M059J (cell line): ENCODE data around the gene ATP2C2. TPM values are rescaled to one million over a fixed set of nuclear protein-coding genes. Genes with fewer than 3 reads are reported as not detected.
"Not testable (repeated sequence)": the region's sequence is repeated elsewhere in the genome, so short reads cannot be mapped to it uniquely, and the experiment has no call there.

Experiments used
- DNase-seq: peaks from one replicate; pipeline ENCODE4 v3.0.0-alpha.2; 2012; ENCODE audit warnings: low read depth
- total RNA-seq: library from RNA; depleted of rRNA; stranded (reverse); fragments of >200 nt; shearing (Covaris generic); gene quantifications from 2 replicates; pipeline ENCODE4 v1.2.3, GENCODE V29; 2014

The ATP2C2 gene
- total RNA-seq, 1 experiment from 2014 or later: 0.07 TPM

DNA sequence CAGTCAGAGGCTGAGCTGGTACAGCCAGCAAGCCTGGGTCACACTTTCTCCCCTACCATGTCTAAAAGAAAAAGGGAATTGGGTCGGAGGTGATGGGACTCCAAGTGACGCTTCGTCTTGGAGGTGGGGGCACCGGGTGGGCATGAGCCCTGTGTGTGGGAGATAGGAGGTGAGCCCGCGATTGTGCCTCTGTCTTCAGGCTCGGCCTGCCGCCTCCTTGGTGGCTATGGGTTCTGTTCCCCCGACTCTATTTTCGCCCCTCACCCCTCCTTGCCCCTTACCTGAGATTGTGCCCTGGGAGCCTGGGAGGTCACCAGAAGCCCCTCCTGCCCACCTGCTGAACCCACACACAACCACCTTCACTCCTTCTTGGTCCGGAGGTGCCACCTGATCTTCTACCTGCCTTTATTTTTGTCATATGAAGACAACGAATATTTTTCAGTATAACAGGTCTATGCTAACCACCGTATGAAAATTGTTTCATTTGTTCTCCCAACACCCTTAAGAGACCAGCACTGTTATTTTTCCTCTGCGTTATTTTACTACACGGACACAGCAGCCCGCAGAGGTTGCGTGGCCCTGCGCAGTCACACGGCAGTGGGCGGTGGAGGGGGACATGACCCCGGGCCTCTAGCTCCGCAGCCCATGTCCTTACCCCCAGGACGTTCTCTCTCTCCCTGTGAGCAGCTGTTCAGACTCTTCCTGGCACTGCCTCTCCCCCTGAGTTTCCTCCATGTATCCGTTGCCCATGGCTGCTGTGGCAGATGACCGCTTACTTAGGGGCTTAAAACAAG lies 49.9 kb downstream of the ATP2C2 start:
- no peak for DNase-seq

DNA sequence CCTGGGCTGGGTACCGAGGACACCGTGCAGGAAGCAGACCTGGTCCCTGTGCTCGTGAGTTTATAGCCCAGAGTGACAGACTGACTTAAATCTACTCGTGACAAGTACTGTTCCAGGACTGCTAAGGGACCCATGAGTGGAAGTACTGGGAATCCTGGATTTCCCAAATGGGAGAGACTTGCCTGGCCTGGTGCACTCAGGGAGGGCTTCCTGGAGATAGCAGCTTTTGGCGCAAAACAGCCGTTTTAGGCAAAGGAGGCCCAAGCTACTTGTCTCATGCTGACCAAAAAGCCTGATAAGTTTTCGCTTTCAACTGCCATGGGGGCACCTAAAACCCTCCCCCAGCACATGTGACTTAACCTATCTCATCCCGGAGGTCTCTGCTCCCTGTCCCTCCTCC lies 51.4 kb downstream of the ATP2C2 start:
- no peak for DNase-seq

- not testable (repeated sequence) for DNase-seq
Measured at GRCh38 chr16:84420556-84420955, 52.2 kb downstream of the ATP2C2 start.

DNA sequence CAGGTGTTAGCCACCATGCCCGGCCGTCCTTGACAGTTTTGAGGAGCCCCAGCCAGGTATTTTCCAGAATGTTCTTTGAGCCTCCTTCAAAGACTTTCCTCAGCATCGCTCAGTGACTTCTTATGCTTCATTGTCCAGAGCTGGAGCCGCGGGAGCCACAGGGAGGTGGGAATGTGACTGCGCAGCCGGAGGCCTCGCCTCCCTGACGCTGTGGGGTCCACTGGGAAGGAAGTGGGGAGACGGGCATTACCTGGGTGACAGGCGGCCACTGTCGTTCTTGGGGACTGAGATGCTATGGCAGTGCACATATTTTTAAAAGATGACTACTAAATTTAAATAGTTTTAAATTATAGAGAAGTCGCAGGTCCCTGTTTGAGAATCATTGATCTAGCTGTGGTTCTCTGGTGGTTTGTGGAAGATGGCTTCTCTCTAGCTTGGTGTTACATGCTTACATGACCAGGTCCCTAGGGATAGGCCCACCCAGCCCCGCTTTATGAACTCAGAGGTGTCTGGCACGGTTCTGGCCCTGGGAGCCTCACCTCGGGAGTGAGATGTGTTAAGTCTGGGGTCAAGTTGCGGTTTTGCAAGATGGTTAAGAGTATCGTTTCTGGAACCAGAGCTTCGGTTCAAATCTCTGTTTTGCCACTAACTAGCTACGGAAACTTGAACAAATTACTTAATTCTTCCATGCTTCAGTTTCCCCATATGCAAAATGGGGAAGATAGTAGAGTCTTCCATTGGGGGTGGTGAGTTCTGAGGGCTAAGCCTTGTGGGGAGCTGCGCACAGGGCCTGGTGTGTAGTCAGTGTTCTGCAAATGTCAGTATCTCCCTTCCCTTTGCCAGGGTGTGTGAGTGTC lies 53.0 kb downstream of the ATP2C2 start:
- DNase-seq: no peak

DNA sequence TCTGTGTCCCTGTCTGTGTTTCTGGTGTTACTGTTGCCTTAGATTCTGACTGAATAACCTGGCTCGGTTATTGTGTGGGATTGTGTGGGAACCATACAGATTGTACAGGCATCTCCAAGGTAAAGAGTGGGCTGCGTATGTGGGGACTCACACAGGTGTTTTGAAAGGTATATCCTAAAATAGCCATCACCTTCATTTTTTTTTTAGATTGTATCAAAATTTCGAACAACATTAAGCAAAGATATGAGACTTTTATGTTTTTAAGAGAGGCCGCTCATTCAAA lies 53.5 kb downstream of the ATP2C2 start:
- DNase-seq: no peak

DNA sequence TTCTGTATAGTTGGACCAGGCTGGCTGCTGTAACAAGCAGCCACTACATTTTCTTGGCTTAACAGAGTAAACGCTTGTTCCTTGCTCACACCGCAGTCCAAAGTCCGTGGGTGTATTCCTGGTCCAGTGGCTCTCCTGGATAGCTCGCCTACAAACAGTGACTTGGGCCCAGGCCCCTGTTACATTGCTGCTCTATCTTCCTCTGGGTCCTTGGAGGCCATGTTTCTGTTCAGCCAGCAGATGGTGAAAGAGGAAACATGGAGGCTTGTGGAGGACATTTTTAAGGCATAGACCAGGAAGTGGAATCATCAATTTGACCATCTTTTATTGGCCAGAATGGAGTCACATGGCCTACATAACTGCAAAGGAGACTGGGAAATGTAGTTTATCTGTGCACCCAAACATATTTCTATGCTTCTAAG lies 55.1 kb downstream of the ATP2C2 start:
- peak; percentile 71 for DNase-seq

GRCh38 chr16:84425696-84426095 lies 57.4 kb downstream of the ATP2C2 start:
- no peak for DNase-seq

DNA sequence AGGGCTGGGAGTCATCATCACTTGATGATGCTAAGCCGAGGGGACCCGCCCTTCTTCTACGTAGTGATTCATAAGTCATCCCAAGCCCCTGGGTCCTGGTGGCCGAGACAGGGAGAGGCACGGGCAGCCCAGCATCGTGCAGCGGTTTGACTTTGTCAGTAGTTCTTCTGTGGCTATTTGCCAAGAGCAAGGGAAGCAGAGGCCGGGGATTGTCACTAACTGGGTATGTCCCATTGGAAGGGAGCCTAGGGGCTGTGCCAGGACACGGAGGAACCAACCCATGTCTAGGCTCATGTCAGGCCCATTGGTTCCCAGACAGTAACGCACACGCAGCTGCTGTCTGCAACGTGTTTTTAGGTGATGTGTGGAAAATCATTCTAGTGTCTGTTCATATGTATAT lies 58.5 kb downstream of the ATP2C2 start:
- DNase-seq: peak; percentile 14

DNA sequence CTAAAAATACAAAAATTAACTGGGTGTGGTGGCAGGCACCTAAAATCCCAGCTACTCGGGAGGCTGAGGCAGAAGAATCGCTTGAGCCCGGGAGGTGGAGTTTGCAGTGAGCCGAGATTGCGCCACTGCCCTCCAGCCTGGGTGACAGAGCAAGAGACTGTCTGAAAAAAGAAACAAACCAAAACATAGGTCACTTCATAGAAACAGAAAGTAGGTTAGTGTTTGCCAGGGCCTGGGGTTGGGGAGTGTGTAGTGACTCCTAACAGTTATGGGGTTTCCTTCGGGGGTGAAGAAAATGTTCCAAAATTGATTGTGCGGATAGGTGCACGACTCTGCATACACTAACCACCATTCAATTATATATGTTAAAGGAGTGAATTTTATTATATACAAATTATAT lies 59.2 kb downstream of the ATP2C2 start:
- DNase-seq: no peak

- no peak for DNase-seq
Measured at GRCh38 chr16:84430860-84431259, 62.5 kb downstream of the ATP2C2 start.

GRCh38 chr16:84434800-84435199 lies 66.5 kb downstream of the ATP2C2 start:
- DNase-seq: no peak

GRCh38 chr16:84436196-84436595 lies 67.9 kb downstream of the ATP2C2 start:
- no peak for DNase-seq

GRCh38 chr16:84438971-84439696 lies 70.8 kb downstream of the ATP2C2 start:
- DNase-seq: peak; percentile 32

DNA sequence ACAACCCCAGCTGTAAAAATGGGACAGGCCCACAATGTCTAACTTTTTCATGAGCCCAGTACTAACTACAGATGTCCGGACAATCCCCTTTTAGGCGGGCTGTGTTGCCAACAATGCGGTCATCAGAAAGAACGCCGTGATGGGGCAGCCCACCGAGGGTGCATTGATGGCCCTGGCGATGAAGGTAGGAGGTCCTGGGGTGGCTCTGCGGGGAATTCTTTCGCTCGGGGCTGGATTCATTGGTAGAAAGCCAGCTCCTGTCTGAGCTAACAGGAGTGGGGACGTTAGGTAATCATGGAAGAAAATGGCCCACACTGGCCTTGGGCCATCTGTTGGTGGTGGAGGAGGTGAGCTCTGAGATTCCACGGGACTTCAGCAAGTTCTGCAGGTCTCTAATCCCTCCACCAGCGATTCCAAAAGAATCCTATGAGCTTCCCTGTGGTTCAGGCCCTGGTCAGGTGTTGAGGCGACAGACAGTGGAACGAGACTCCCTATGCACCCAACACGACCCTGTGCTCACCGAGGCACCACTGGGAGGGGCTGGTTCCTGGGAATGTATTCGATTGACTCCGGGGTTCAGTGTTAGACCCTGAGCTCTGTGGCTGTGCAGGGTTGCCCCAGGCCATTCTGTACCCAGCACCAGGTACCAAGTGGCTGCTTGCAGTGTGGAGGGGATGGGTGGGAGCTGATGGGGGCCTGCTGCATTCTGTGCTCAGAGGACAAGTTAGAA lies 74.2 kb downstream of the ATP2C2 start:
- no peak for DNase-seq

DNA sequence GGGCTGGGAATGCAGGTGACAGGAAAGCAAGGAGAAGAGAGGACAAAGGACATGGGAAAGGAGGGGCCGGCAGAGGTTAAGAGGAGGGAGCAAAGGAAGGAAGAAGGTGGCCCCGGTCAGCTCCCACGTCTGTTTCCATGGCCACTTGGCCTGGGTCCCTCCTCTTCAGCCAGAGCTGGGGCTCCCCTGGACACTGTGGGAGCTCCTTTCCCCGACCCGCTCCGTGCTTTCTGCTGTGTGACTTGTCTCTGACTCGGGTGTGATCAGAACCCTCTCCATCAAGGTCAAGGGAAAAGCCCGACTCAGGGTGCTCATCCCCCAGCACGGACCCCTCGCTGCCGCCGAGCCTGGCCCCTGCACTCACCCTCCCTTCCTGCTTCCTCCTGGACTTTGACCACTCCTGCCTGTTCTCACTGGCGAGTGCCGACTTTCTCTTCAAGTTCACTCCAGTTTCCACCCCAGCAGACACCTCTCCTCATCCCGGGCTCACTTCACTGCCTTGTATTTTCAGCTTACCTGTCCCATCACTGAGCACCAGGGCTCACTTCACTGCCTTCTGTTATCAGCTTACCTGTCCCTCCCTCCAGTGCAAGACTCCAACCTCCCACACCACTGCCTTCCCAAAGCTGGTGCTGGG lies 74.9 kb downstream of the ATP2C2 start:
- DNase-seq: no peak

DNA sequence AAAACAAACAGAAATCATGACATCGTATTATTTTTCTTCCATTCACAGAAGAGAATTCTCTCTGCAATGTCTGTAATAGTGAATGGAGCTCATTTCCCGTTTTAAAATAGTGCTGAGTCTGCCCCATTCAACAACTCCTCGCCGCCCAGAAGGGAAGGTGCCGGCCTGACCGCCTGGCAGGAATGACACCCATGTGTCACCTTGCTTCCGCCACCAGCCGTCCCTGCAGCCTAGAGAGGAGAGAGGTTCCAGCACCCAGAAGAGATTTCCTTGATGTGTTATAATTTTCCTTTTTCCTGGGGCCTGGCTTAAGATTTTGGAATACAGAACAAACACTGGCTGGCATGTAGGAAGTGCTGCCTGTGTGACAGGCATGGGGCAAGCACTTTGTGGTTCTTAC lies 76.1 kb downstream of the ATP2C2 start:
- DNase-seq: no peak

DNA sequence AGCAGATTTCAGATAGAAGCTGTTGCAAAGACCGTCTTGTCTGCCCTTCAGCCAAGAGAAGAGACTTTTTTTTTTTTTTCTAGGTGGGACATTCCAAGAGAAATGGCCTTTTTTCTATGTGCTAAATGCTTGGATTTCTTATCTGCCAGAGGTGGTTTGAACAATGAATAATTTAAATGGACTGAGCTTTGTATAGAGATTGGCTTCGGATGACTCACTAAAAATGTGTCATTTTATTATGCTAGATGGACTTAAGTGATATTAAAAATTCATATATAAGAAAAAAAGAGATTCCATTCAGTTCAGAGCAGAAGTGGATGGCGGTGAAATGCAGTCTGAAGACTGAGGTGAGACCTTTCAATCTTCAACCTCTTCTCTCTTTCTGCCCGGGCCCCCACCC lies 77.7 kb downstream of the ATP2C2 start:
- DNase-seq: peak; percentile 37

DNA sequence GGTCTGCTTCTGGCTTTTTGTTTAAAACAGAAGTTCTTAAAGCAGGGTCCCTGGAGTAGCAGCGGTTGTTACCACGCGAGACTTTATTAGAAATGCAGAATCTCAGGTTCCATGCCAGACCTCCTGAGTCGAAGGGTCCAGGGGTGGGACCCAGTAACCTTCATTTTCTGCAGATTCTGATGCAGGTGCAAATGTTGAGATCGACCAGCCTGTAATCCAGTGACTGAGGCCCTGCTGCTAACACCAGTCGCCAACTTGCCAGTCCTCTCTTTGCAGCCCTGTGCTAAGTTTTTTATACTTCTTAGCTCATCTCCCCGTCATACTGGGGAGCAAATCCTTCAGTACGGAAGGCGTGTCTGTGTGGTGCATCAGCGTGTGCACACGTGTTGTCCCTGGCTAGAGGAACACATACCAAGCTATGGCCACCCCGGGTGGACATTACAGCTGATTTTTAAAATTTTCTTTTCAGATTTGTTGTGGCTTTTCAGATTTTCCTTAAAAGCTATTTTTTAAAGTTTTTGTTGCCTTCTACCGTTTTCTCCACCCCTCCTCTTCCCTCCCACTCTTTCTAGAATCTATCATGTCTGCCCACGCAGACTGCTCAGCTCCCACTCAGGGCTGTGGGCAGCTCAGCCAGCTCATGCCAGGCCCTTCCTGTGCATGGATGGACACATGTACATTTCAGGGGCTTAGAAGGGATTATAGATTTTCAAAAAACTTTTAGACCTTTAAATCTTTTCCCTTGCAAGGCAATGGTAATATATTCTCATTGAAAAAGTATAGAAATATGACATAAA lies 78.5 kb downstream of the ATP2C2 start:
- DNase-seq: no peak

DNA sequence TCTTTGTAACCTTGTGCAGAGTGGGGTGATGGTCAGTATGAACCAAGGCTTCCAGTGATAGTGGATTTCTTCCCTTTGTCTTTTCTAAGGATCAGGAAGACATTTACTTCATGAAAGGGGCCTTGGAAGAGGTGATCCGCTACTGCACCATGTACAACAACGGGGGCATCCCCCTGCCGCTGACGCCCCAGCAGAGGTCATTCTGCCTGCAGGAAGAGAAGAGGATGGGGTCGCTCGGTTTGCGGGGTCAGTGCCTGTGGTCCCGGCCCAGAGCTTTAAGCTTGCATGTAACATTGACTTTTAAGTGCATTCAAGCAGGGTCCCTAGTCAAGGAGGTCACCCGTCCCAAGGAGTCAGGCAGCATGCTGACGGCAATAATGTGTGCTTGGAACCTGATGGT lies 80.1 kb downstream of the ATP2C2 start:
- DNase-seq: no peak
